Panc1 (cell line): ENCODE measurements around the gene TBC1D32. TPM values are rescaled to one million over a fixed set of nuclear protein-coding genes. Genes with fewer than 3 reads are reported as not detected.
A peak's percentile ranks its signal among the peaks of the same experiment; 100 is the strongest.

ENCODE experiments used
- ATAC-seq: fragments of 200-7000 bp; cut with Tn5 transposase; 2 replicates; pipeline ENCODE4 v1.9.1; 2020; ENCODE audit warnings: mild to moderate bottlenecking, moderate library complexity
- BruUV-seq: library from RNA; stranded (reverse); fragments of 400-500 nt; replicated peaks from 2 replicates; lab custom pipeline; 2021; lab: Mats Ljungman, UMichigan
- CTCF ChIA-PET: fragments of 300-600 bp; sonication (Branson Sonifier 250); formaldehyde crosslinking; loops from one replicate; lab custom pipeline; 2022; ENCODE audit warnings: antibody characterized with exemption; lab: Charles Lee
- POLR2A ChIA-PET: fragments of 300-600 bp; sonication (Branson Sonifier 250); formaldehyde crosslinking; loops from one replicate; lab custom pipeline; 2022; ENCODE audit warnings: antibody characterized with exemption; lab: Charles Lee
- DNase-seq: peaks from one replicate; pipeline ENCODE4 v3.0.0-alpha.2; 2010; ENCODE audit warnings: low read depth, low spot score
- H3K27ac ChIP-seq: 2 replicates; pipeline ENCODE4 v1.5.1; 2011; ENCODE audit warnings: mild to moderate bottlenecking, low read length, inconsistent platforms
- H3K27me3 ChIP-seq: fragments of 200-500 bp; sonication (Bioruptor generic); 2 replicates; pipeline ENCODE4 v1.6.0; 2014; ENCODE audit warnings: low read length, inconsistent platforms; ENCODE audit not compliant: control insufficient read depth, insufficient read depth
- H3K36me3 ChIP-seq: fragments of 200-500 bp; sonication (Bioruptor generic); 2 replicates; pipeline ENCODE4 v1.5.1; 2014; ENCODE audit warnings: inconsistent platforms, mild to moderate bottlenecking, low read length, moderate library complexity; ENCODE audit not compliant: control insufficient read depth, insufficient read depth
- H3K4me1 ChIP-seq: 2 replicates; pipeline ENCODE4 v1.5.1; 2011; ENCODE audit warnings: inconsistent platforms, mild to moderate bottlenecking, low read length, moderate library complexity; ENCODE audit not compliant: control insufficient read depth, insufficient read depth
- H3K4me3 ChIP-seq, 2 experiments: 2 replicates each; pipeline ENCODE4 v1.5.1; 2011 to 2012; ENCODE audit warnings: low read depth in 2 of 2, low read length in 2 of 2, mild to moderate bottlenecking in 2 of 2, inconsistent platforms in 1 of 2, moderate library complexity in 1 of 2
- H3K9me3 ChIP-seq: fragments of 200-500 bp; sonication (Bioruptor generic); 2 replicates; pipeline ENCODE4 v1.5.1; 2014; ENCODE audit warnings: low read depth, mild to moderate bottlenecking, inconsistent platforms, low read length, moderate library complexity; ENCODE audit not compliant: control insufficient read depth, insufficient read depth
- POLR2AphosphoS5 ChIP-seq: IDR thresholded peaks from 2 replicates; pipeline ENCODE4 v1.6.1; 2012; ENCODE audit warnings: mild to moderate bottlenecking, low read depth, low read length, moderate library complexity
- REST ChIP-seq, 2 experiments: IDR thresholded peaks; 2 replicates each; pipeline ENCODE4 v1.6.1; 2011 to 2012; ENCODE audit warnings: low read depth in 2 of 2, control low read depth in 1 of 2, low read length in 1 of 2, mild to moderate bottlenecking in 1 of 2, moderate library complexity in 1 of 2; ENCODE audit not compliant: insufficient read depth in 1 of 2
- SIN3A ChIP-seq: IDR thresholded peaks from 2 replicates; pipeline ENCODE4 v1.6.1; 2012; ENCODE audit warnings: low read depth, mild to moderate bottlenecking, low read length, moderate library complexity, borderline replicate concordance; ENCODE audit not compliant: insufficient read depth
- TCF7L2 ChIP-seq: IDR thresholded peaks from 2 replicates; pipeline ENCODE4 v1.6.1; 2011; ENCODE audit warnings: mild to moderate bottlenecking, low read depth, low read length, inconsistent platforms
- in situ Hi-C: cut with HindIII; loops from 2 replicates; pipeline ENCODE4 v1.10.0; 2016; ENCODE audit warnings: low sequenced_read_pairs, low pct_unique_long_range_greater_than_20kb
- intact Hi-C: fragments of 100-400 bp; cut with micrococcal nuclease; formaldehyde crosslinking; loops from one replicate; pipeline ENCODE4 v1.10.0; 2022; ENCODE audit not compliant: unreplicated experiment
- total RNA-seq: library from RNA; stranded (reverse); gene quantifications from one replicate; pipeline ENCODE4 v1.2.1, GENCODE V29; 2021; ENCODE audit not compliant: unreplicated experiment
- TF ChIP-seq, protein P1 (sequence below): fragments of 450-650 bp; IDR thresholded peaks from 2 replicates; pipeline ENCODE4 v1.5.1; 2017; ENCODE audit warnings: mild to moderate bottlenecking

TBC1D32 gene
- total RNA-seq, 1 experiment from 2014 or later = 15.8 TPM

DNA sequence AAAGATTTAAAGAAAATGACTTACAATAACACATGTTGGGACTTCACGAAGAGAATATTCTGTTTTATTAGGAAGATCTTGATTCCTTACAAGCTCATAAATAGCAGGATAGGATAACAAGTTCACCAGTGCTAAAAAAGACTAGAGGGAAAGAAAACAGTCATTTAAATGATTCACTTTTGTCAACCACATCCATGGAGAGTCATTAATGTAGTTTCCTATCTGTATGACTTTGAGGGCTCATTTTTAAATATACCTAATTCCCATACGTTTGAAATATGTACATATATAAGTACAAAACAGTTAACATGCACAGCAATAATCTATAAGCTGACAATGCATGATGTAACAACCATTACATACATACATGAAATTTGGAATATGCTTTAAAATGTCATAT is 111.1 kb downstream of the TBC1D32 start:
- TF ChIP-seq SIN3A = no peak
- TF ChIP-seq TCF7L2 = no peak
- TF ChIP-seq, protein P1, sequence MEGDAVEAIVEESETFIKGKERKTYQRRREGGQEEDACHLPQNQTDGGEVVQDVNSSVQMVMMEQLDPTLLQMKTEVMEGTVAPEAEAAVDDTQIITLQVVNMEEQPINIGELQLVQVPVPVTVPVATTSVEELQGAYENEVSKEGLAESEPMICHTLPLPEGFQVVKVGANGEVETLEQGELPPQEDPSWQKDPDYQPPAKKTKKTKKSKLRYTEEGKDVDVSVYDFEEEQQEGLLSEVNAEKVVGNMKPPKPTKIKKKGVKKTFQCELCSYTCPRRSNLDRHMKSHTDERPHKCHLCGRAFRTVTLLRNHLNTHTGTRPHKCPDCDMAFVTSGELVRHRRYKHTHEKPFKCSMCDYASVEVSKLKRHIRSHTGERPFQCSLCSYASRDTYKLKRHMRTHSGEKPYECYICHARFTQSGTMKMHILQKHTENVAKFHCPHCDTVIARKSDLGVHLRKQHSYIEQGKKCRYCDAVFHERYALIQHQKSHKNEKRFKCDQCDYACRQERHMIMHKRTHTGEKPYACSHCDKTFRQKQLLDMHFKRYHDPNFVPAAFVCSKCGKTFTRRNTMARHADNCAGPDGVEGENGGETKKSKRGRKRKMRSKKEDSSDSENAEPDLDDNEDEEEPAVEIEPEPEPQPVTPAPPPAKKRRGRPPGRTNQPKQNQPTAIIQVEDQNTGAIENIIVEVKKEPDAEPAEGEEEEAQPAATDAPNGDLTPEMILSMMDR = no peak
- no peak for TF ChIP-seq REST (IDR thresholded peaks at IDR 0.05; ENCODE audit: insufficient read depth in 1 of 2, low read depth in 2 of 2, low read length in 1 of 2)
- TF ChIP-seq POLR2AphosphoS5 = no peak
- no peaks in the 10 kb centered on the region for H3K4me1 ChIP-seq
- no peaks in the 10 kb centered on the region for H3K9me3 ChIP-seq
- H3K27ac ChIP-seq = no peak overlapping the region
- H3K36me3 ChIP-seq = no peaks in the 10 kb centered on the region
- ChIA-PET CTCF (no interaction called here), POLR2A (interaction anchor here (0.5 kb wide), 1 partner anchor 31 kb away, joined by 3 read pairs; no protein-coding TSS in a partner anchor)
- BruUV-seq = no TSS peak
- intact Hi-C loops (no loop called here), in situ Hi-C loops (no loop called here)
- no peak for ATAC-seq
- no peak overlapping the region for H3K4me3 ChIP-seq
- DNase-seq = no peak
- H3K27me3 ChIP-seq = no peaks in the 10 kb centered on the region

- no peak for TF ChIP-seq POLR2AphosphoS5
- no peak for TF ChIP-seq REST (IDR thresholded peaks at IDR 0.05; ENCODE audit: insufficient read depth in 1 of 2, low read depth in 2 of 2, low read length in 1 of 2)
- TF ChIP-seq, protein P1 = peak; percentile 19; the same call in 1 of the 2 replicates
- no peak for TF ChIP-seq SIN3A
- TF ChIP-seq TCF7L2 = no peak
- no peaks in the 10 kb centered on the region for H3K36me3 ChIP-seq
- H3K9me3 ChIP-seq = no peaks in the 10 kb centered on the region
- in situ Hi-C loops (no loop called here), intact Hi-C loops (no loop called here)
- H3K27ac ChIP-seq = no peak overlapping the region
- no peak overlapping the region for H3K4me3 ChIP-seq
- no peaks in the 10 kb centered on the region for H3K4me1 ChIP-seq
- ChIA-PET POLR2A (no interaction called here), CTCF (no interaction called here)
- no TSS peak for BruUV-seq
- H3K27me3 ChIP-seq = no peaks in the 10 kb centered on the region
- ATAC-seq (no peak), DNase-seq (no peak)
Observed at GRCh38 chr6:121222656-121223055, 111.6 kb downstream of the TBC1D32 start.
